Activated T-helper 1 cell treated with anti-CD3 and anti-CD28 coated beads, Interleukin-2, amount 50 U/mL, for 16 hours (primary cell): ENCODE data around the gene PXMP4.

Source experiments
- DNase-seq, 2 donors: peaks; one replicate each; pipeline ENCODE4 v3.0.0-alpha.2; 2020; ENCODE audit warnings: low read depth in 1 of 2, low spot score in 1 of 2

The PXMP4 gene

DNA sequence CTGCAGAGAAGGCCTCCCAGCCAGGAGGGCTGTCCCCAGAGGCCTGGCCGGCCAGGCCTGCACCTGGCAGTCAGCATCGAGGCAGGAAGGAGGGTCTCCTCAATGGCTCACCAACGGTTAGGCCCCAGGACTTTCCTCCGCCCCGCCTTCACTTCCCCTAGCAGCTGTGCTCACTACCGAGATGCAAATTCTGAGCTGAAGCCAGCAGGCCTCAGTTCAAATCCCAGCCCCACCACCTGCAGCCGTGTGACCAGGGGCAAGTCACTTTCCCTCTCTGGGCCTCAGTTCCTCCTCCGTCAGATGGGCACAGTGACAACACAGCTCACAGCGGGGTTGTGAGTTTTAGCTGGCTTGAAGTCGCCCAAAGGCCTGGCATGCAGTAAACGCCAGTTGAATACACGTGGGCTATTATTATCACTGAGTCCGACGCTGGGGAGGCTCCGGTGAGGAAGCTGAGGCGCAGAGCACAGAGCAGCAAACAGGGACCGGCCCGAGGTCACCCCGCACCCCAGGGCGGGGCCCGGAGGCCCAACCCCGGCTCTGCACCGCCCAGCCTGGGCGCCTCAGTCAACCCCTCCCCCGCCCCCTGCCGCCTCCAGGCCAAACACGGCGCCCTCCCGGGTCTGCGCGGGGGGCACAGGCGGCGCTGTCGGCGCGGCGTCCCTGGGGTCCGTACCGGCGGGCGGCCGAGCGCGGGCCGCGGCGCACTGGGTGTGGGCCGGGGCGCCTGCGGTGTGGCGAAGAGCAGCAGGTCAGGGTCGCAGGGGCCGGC is 34.6 kb downstream of the PXMP4 start:
- peak in 1 of 2 donors; percentile 32 for DNase-seq

GRCh38 chr20:33684533-33685327 is 35.4 kb downstream of the PXMP4 start:
- DNase-seq, result no peak

DNA sequence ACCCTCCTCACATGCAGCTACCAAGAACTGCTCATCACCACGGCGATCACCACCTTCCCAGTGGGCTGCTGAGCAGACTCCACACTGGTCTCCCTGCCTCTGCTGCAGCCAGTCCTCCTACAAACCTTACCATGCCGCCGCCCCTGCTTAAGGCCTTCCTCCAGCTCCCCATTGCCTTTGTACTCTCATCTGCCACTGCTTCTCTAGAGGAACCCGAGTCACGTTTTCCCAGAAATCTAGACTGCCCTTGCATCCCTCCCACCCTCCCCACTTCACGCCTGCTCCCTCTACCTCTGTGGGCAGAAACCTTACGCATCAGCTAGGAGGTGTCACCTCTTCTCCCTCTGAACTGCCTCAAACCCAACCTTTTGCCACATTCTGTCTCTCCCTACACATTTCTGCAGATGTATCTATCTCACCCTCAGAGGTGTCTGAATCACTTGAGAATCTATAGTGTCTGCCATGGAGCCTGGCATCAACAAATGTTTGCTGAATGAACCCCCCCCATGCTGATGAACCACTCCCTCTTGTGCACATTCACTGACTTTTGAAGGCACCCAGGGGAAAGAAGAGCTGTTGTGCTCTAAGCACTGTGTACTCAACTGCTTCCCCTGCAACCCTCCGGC is 38.3 kb downstream of the PXMP4 start:
- no peak for DNase-seq

- no peak for DNase-seq
These were observed 38.8 kb downstream of the PXMP4 start for GRCh38 chr20:33681288-33681687.

DNA sequence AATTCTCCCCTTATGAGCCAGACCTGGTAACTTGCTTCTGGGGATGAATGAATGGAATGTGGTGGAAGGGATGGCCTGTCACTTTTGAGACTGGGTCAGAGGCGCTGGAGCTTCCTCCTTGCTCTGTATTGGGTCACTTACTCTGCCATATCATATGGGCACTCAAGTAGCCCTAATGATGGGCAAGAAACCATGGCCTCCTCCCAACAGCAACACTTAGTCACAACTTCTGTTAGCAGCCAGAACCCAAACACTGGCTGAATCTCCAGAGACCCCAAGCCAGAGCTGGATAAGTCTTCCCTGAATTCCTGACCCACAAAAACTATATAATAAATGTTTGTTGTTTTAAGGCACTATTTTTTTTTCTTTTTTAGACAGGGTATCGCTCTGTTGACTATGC is 39.4 kb downstream of the PXMP4 start:
- no peak for DNase-seq

GRCh38 chr20:33679758-33680485 is 40.2 kb downstream of the PXMP4 start:
- DNase-seq, result no peak

DNA sequence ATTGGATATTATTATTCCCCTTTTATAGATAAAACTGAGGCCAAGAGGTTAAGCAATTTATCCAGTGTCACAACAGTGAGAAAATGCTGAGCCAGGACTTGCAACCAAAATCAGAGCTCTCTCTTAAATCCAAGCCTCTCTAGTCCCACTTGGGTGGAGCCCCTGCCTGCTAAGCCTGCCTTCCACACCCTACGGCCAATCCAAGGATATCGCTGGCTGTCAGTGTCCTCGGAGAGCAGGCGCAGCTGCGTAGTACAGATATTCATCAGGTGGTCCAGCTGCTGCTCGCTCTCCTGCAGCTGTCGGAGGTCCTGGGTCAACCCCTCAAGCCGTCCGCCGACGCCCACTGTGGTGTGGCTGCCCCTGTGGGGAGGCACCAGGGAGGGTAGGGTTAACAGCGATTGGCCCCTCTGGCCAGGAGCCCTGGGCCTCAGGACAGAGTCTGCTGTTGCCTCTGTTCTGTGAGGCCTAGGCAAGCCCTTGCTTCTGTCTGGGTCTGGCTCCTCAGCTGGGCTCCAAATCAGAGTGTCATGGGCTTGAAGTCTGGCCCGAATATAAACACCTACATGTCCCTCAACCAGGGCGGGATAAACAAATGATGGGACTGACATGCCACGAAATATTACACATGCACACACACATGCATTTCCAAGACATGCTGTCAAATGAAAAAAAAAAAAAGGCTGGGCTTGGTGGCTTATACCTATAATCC is 42.0 kb downstream of the PXMP4 start:
- DNase-seq, result no peak

GRCh38 chr20:33676652-33677645 is 43.2 kb downstream of the PXMP4 start:
- DNase-seq, result no peak

DNA sequence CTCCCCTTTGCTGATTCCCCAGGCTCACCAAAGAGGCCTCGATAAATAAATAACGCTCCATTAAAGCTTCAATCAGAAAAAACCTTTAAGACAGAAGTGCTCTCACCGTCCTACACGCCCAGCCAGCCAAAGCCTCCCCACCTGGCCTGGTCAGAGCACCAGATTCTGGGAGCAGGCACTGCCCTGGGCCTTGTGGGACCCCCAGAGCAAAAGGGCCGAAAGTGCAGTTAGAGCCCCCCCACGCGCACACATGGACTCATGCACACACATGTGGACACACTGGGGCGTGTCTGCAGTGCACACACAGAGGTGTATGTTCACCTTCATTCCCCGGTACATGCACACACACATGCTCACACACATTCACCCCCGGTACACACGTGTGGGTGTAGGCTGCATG is 44.0 kb downstream of the PXMP4 start:
- no peak for DNase-seq

- no peak for DNase-seq
These were observed 44.8 kb downstream of the PXMP4 start for GRCh38 chr20:33675136-33675959.

- peak in 1 of 2 donors; percentile 47 for DNase-seq
These were observed 45.6 kb downstream of the PXMP4 start, which contains the start of gene NECAB3 for GRCh38 chr20:33674294-33675135. Gene NECAB3, minus strand, starts transcription at chr20:33674428. Its CDS starts 76 bp downstream, at chr20:33674352.

- no peak for DNase-seq
These were observed 46.5 kb downstream of the PXMP4 start for GRCh38 chr20:33673410-33674293.

GRCh38 chr20:33673114-33673409 is 47.0 kb downstream of the PXMP4 start:
- no peak for DNase-seq

- no peak for DNase-seq
These were observed 47.5 kb downstream of the PXMP4 start for GRCh38 chr20:33672426-33673113.

DNA sequence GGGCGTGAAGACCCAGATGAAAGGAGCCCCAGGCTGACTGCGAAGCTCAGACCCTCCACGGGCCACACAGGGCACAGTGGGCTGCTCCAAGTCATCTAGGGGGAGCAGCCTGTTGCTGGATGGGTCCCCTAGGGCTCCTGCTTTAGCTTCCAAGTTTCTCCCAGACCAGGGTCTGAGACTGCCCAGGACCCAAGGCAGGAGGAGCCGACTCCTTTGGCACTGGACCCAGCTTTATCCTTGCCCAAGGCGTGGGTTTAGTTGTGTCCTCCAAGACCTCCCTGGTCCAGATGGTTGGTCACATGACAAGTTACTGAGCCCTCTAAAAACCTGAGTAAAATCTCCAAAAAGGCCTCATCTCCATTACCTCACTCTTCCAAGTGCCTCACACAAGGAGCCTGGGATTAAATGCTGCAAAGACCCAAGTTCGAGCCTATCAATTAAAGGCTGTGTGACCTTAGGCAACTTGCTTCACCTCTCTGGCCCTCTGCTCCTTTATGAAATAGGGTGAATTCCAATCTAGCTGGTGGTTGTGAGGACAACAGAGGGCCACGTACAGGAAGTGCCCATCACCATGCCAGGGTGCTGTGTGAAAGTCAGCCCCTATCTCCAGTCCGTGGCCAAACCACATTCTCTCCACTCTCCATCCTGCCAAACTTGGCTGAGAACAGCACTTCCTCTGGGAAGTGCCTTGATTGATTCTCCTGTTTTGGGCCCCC is 48.4 kb downstream of the PXMP4 start:
- no peak for DNase-seq
